ENCODE data around the gene MYBPHL. TPM values are rescaled to one million over a fixed set of nuclear protein-coding genes. Genes with fewer than 3 reads are reported as not detected.

Gene MYBPHL
- total and polyA plus RNA-seq, 2 of the 13 experiments (the other 11 are each of a cell fraction or from before 2014, with no cell fraction given), result 3.7 to 3.8 TPM

DNA sequence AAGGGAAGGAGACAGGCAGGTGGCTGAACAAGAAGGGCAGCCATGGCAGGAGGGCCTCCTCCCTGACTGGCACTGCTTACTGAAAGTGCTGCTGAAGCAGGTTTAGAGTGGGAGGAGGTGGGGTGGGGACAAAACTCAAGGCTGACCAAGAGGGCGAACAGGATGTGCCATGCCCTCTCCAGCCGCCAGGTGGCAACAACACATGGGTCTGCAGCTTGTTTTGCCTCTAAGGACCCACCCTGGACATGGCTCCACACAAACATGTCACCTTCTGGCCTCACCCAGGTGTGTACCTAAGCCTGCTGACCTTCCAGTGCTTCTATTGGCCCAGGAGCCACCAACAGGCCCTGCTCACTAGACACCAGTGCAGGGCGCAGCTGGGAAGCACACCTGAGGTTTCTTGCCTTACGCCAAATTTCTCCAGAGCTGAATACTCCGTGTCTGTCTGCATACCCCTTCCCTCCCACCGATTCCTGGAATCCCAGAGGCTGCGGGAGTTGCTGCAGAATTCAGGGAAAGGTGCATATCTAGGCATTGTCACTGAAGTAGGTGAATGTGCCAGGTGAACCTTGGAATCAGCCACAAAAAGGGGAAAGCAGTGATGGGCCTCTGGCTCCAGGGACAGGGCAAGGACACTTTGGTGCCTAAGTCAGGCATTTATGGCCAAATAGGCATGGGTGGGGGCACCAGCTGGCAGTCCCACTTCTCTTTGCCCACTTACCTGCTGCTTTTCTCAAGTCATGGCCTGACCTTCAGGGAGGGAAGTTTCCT, 29.2 kb downstream of the MYBPHL start (continued):
- TF ChIP-seq, protein P1, sequence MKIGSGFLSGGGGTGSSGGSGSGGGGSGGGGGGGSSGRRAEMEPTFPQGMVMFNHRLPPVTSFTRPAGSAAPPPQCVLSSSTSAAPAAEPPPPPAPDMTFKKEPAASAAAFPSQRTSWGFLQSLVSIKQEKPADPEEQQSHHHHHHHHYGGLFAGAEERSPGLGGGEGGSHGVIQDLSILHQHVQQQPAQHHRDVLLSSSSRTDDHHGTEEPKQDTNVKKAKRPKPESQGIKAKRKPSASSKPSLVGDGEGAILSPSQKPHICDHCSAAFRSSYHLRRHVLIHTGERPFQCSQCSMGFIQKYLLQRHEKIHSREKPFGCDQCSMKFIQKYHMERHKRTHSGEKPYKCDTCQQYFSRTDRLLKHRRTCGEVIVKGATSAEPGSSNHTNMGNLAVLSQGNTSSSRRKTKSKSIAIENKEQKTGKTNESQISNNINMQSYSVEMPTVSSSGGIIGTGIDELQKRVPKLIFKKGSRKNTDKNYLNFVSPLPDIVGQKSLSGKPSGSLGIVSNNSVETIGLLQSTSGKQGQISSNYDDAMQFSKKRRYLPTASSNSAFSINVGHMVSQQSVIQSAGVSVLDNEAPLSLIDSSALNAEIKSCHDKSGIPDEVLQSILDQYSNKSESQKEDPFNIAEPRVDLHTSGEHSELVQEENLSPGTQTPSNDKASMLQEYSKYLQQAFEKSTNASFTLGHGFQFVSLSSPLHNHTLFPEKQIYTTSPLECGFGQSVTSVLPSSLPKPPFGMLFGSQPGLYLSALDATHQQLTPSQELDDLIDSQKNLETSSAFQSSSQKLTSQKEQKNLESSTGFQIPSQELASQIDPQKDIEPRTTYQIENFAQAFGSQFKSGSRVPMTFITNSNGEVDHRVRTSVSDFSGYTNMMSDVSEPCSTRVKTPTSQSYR (CRISPR knock-in tag; IDR thresholded peaks at IDR 0.05; ENCODE audit: borderline replicate concordance), result 0 out of 2 replicates have a peak, but pooled peaks have one; percentile 33
- TF ChIP-seq ISX (CRISPR knock-in tag; conservative IDR thresholded peaks at IDR 0.05) (no peak), THAP11 (CRISPR knock-in tag; IDR thresholded peaks at IDR 0.05) (peak; percentile 35; the same call in 1 of the 2 replicates), ELF3 (CRISPR knock-in tag; IDR thresholded peaks at IDR 0.05) (peak; percentile 83), REPIN1 (CRISPR knock-in tag; IDR thresholded peaks at IDR 0.05; ENCODE audit: borderline replicate concordance, low read depth) (peak; percentile 91; the same call in 1 of the 2 replicates), SOX5 (CRISPR knock-in tag; IDR thresholded peaks at IDR 0.05; ENCODE audit: borderline replicate concordance) (peak; percentile 60; the same call in 1 of the 2 replicates), ZSCAN25 (CRISPR knock-in tag; IDR thresholded peaks at IDR 0.05) (no peak), ZKSCAN5 (CRISPR knock-in tag; IDR thresholded peaks at IDR 0.05) (no peak), ZNF772 (CRISPR knock-in tag; IDR thresholded peaks at IDR 0.05) (0 out of 2 replicates have a peak, but pooled peaks have one; percentile 59)
- TF ChIP-seq, protein P2, sequence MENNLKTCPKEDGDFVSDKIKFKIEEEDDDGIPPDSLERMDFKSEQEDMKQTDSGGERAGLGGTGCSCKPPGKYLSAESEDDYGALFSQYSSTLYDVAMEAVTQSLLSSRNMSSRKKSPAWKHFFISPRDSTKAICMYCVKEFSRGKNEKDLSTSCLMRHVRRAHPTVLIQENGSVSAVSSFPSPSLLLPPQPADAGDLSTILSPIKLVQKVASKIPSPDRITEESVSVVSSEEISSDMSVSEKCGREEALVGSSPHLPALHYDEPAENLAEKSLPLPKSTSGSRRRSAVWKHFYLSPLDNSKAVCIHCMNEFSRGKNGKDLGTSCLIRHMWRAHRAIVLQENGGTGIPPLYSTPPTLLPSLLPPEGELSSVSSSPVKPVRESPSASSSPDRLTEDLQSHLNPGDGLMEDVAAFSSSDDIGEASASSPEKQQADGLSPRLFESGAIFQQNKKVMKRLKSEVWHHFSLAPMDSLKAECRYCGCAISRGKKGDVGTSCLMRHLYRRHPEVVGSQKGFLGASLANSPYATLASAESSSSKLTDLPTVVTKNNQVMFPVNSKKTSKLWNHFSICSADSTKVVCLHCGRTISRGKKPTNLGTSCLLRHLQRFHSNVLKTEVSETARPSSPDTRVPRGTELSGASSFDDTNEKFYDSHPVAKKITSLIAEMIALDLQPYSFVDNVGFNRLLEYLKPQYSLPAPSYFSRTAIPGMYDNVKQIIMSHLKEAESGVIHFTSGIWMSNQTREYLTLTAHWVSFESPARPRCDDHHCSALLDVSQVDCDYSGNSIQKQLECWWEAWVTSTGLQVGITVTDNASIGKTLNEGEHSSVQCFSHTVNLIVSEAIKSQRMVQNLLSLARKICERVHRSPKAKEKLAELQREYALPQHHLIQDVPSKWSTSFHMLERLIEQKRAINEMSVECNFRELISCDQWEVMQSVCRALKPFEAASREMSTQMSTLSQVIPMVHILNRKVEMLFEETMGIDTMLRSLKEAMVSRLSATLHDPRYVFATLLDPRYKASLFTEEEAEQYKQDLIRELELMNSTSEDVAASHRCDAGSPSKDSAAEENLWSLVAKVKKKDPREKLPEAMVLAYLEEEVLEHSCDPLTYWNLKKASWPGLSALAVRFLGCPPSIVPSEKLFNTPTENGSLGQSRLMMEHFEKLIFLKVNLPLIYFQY (CRISPR knock-in tag; IDR thresholded peaks at IDR 0.05; ENCODE audit: borderline replicate concordance), result peak; percentile 69; the same call in 1 of the 2 replicates
- TF ChIP-seq, protein P3, sequence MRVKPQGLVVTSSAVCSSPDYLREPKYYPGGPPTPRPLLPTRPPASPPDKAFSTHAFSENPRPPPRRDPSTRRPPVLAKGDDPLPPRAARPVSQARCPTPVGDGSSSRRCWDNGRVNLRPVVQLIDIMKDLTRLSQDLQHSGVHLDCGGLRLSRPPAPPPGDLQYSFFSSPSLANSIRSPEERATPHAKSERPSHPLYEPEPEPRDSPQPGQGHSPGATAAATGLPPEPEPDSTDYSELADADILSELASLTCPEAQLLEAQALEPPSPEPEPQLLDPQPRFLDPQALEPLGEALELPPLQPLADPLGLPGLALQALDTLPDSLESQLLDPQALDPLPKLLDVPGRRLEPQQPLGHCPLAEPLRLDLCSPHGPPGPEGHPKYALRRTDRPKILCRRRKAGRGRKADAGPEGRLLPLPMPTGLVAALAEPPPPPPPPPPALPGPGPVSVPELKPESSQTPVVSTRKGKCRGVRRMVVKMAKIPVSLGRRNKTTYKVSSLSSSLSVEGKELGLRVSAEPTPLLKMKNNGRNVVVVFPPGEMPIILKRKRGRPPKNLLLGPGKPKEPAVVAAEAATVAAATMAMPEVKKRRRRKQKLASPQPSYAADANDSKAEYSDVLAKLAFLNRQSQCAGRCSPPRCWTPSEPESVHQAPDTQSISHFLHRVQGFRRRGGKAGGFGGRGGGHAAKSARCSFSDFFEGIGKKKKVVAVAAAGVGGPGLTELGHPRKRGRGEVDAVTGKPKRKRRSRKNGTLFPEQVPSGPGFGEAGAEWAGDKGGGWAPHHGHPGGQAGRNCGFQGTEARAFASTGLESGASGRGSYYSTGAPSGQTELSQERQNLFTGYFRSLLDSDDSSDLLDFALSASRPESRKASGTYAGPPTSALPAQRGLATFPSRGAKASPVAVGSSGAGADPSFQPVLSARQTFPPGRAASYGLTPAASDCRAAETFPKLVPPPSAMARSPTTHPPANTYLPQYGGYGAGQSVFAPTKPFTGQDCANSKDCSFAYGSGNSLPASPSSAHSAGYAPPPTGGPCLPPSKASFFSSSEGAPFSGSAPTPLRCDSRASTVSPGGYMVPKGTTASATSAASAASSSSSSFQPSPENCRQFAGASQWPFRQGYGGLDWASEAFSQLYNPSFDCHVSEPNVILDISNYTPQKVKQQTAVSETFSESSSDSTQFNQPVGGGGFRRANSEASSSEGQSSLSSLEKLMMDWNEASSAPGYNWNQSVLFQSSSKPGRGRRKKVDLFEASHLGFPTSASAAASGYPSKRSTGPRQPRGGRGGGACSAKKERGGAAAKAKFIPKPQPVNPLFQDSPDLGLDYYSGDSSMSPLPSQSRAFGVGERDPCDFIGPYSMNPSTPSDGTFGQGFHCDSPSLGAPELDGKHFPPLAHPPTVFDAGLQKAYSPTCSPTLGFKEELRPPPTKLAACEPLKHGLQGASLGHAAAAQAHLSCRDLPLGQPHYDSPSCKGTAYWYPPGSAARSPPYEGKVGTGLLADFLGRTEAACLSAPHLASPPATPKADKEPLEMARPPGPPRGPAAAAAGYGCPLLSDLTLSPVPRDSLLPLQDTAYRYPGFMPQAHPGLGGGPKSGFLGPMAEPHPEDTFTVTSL (CRISPR knock-in tag; IDR thresholded peaks at IDR 0.05; ENCODE audit: borderline replicate concordance), result no peak
- TF ChIP-seq, protein P4, sequence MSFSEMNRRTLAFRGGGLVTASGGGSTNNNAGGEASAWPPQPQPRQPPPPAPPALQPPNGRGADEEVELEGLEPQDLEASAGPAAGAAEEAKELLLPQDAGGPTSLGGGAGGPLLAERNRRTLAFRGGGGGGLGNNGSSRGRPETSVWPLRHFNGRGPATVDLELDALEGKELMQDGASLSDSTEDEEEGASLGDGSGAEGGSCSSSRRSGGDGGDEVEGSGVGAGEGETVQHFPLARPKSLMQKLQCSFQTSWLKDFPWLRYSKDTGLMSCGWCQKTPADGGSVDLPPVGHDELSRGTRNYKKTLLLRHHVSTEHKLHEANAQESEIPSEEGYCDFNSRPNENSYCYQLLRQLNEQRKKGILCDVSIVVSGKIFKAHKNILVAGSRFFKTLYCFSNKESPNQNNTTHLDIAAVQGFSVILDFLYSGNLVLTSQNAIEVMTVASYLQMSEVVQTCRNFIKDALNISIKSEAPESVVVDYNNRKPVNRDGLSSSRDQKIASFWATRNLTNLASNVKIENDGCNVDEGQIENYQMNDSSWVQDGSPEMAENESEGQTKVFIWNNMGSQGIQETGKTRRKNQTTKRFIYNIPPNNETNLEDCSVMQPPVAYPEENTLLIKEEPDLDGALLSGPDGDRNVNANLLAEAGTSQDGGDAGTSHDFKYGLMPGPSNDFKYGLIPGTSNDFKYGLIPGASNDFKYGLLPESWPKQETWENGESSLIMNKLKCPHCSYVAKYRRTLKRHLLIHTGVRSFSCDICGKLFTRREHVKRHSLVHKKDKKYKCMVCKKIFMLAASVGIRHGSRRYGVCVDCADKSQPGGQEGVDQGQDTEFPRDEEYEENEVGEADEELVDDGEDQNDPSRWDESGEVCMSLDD (CRISPR knock-in tag; IDR thresholded peaks at IDR 0.05; ENCODE audit: borderline replicate concordance), result no peak
